ENCODE data around the gene LRMDA.

The LRMDA gene

GRCh38 chr10:75646218-75646915 is 214.9 kb downstream of the LRMDA start:
- DNase-seq (ENCODE audit: low spot score), result no peak

- no peak for DNase-seq (ENCODE audit: low spot score)
Measured at GRCh38 chr10:75646916-75647315, 215.5 kb downstream of the LRMDA start.

GRCh38 chr10:75647675-75648074 is 216.3 kb downstream of the LRMDA start:
- no peak for DNase-seq (ENCODE audit: low spot score)

- DNase-seq (ENCODE audit: low spot score), result no peak
Measured at GRCh38 chr10:75648351-75648750, 216.9 kb downstream of the LRMDA start.

GRCh38 chr10:75648854-75649253 is 217.4 kb downstream of the LRMDA start:
- DNase-seq (ENCODE audit: low spot score), result no peak

GRCh38 chr10:75649466-75649865 is 218.0 kb downstream of the LRMDA start:
- DNase-seq (ENCODE audit: low spot score), result no peak

- DNase-seq (ENCODE audit: low spot score), result no peak
Measured at GRCh38 chr10:75650648-75651047, 219.2 kb downstream of the LRMDA start.

- no peak for DNase-seq (ENCODE audit: low spot score)
Measured at GRCh38 chr10:75651417-75651816, 220.0 kb downstream of the LRMDA start.

GRCh38 chr10:75652146-75652740 is 220.8 kb downstream of the LRMDA start:
- no peak for DNase-seq (ENCODE audit: low spot score)

GRCh38 chr10:75653761-75654160 is 222.3 kb downstream of the LRMDA start:
- DNase-seq (ENCODE audit: low spot score), result no peak

GRCh38 chr10:75654171-75654771 is 222.8 kb downstream of the LRMDA start:
- peak; percentile 26 for DNase-seq (ENCODE audit: low spot score)

GRCh38 chr10:75654772-75655171 is 223.3 kb downstream of the LRMDA start:
- DNase-seq (ENCODE audit: low spot score), result no peak

- peak; percentile 59 for DNase-seq (ENCODE audit: low spot score)
Measured at GRCh38 chr10:75655791-75656451, 224.5 kb downstream of the LRMDA start.

- no peak for DNase-seq (ENCODE audit: low spot score)
Measured at GRCh38 chr10:75657351-75657750, 225.9 kb downstream of the LRMDA start.

- DNase-seq (ENCODE audit: low spot score), result no peak
Measured at GRCh38 chr10:75658036-75658435, 226.6 kb downstream of the LRMDA start.

- DNase-seq (ENCODE audit: low spot score), result no peak
Measured at GRCh38 chr10:75658496-75658895, 227.1 kb downstream of the LRMDA start.

GRCh38 chr10:75658915-75659314 is 227.5 kb downstream of the LRMDA start:
- DNase-seq (ENCODE audit: low spot score), result no peak

- no peak for DNase-seq (ENCODE audit: low spot score)
Measured at GRCh38 chr10:75660823-75661222, 229.4 kb downstream of the LRMDA start.

- peak; percentile 62 for DNase-seq (ENCODE audit: low spot score)
Measured at GRCh38 chr10:75662715-75663114, 231.3 kb downstream of the LRMDA start.

- DNase-seq (ENCODE audit: low spot score), result no peak
Measured at GRCh38 chr10:75663947-75664664, 232.7 kb downstream of the LRMDA start.

GRCh38 chr10:75664968-75665367 is 233.5 kb downstream of the LRMDA start:
- DNase-seq (ENCODE audit: low spot score), result no peak

- DNase-seq (ENCODE audit: low spot score), result no peak
Measured at GRCh38 chr10:75665707-75666106, 234.3 kb downstream of the LRMDA start.
